ENCODE data around the gene MLIP. TPM values are rescaled to one million over a fixed set of nuclear protein-coding genes. Genes with fewer than 3 reads are reported as not detected.

Gene MLIP, protein sequence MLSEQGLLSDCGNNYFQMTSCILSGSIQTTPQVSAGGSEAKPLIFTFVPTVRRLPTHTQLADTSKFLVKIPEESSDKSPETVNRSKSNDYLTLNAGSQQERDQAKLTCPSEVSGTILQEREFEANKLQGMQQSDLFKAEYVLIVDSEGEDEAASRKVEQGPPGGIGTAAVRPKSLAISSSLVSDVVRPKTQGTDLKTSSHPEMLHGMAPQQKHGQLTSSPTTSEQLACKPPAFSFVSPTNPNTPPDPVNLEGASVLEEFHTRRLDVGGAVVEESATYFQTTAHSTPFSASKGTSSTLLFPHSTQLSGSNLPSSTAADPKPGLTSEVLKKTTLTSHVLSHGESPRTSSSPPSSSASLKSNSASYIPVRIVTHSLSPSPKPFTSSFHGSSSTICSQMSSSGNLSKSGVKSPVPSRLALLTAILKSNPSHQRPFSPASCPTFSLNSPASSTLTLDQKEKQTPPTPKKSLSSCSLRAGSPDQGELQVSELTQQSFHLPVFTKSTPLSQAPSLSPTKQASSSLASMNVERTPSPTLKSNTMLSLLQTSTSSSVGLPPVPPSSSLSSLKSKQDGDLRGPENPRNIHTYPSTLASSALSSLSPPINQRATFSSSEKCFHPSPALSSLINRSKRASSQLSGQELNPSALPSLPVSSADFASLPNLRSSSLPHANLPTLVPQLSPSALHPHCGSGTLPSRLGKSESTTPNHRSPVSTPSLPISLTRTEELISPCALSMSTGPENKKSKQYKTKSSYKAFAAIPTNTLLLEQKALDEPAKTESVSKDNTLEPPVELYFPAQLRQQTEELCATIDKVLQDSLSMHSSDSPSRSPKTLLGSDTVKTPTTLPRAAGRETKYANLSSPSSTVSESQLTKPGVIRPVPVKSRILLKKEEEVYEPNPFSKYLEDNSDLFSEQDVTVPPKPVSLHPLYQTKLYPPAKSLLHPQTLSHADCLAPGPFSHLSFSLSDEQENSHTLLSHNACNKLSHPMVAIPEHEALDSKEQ
- total RNA-seq, result not detected

DNA sequence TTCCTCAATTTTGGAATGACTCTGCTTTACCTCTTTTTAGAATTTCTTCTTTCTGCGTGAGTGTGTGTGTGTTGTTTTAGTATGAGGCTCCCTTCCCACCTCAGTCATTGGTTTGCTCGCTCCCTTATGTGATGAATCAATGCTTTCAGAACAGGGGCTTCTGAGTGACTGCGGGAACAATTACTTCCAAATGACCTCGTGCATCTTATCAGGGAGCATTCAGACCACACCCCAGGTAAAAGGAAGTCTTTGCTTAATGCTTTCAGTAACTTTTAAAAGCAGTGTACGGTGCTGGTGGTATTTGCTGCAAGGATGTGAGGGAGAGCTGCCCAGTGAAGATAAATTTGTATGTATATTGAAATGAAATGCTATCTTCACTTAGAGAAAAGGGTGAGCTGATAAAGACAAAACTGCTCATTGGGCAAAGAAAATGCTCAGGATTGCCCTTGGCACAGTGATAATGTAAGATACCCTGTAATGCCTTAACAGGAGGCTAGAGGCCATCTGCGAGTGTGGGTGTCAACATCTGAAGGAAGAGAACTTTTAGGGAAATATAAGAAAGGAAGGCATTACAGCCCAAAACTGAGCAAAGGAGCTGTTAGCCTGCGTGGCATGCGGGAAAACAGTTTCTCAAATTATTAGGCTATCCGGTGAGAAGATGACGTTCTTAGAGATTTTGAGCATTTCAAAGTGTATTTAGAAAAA lies at the start of gene MLIP:
MLIP (plus strand) TSS at position 103 of the 705 bp plus-strand sequence; CDS start at position 140, 37 bp downstream.
- no peaks in the 10 kb centered on the region for H3K9me3 ChIP-seq
- H3K27ac ChIP-seq, result no peak within 1 kb of the TSS
- H3K36me3 ChIP-seq, result no peaks in the 10 kb centered on the region
- no peak within 1 kb of the TSS for H3K4me3 ChIP-seq
- H3K27me3 ChIP-seq, result no peaks in the 10 kb centered on the region
- intact Hi-C loops (cut with DNase I), result no loop called here
- H3K4me1 ChIP-seq, result peaks cover 15% of the 10 kb centered on the region
- no peak for DNase-seq (ENCODE audit: extremely low spot score in 2 of 2)
- no peak for TF ChIP-seq CTCF (IDR thresholded peaks at IDR 0.05)

DNA sequence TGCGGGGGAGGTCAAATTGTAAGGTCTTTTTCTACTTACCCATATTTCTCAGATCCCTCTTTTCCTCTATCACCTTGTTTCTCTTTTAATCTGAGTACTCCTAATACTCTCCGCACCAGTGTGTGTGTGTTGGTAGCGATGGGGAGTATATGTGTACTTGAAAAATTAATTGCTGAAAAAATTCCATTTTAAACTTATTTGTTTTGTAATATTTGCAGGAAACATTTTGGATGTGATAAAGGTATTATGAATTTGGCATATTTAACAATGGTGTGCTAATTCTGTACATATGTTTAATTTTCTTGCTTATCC lies 48.1 kb upstream of the MLIP start:
- no peaks in the 10 kb centered on the region for H3K4me1 ChIP-seq
- H3K27ac ChIP-seq, result no peak overlapping the region
- intact Hi-C loops (cut with DNase I), result no loop called here
- no peak for TF ChIP-seq POLR2AphosphoS5 (IDR thresholded peaks at IDR 0.05; ENCODE audit: insufficient read depth in 1 of 2, low read depth in 1 of 2)
- no peak for TF ChIP-seq POLR2A (IDR thresholded peaks at IDR 0.05)
- TF ChIP-seq CTCF (IDR thresholded peaks at IDR 0.05), result no peak
- no peaks in the 10 kb centered on the region for H3K9me3 ChIP-seq
- no peak for DNase-seq (ENCODE audit: extremely low spot score in 2 of 2)
- no peaks in the 10 kb centered on the region for H3K36me3 ChIP-seq
- H3K4me3 ChIP-seq, result no peak overlapping the region
- H3K27me3 ChIP-seq, result no peaks in the 10 kb centered on the region

DNA sequence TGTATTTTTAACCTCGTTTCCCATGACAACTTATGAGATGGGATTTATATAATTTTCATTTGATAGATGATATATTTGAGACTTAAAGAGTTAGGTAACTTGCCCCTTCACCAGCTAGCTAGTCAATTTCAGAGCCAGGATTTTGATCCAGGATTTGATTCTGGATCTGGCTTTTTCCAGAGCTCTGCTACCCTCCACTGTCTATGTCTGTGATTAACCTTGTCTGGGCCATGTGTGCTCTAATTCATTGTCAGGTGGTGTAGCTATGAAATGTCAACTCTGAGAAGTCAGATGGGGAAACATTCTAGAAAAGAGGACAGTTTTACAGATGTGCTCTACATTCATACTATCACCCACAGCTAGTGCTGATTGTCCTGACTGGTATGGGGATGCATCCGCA lies 42.5 kb upstream of the MLIP start:
- intact Hi-C loops (cut with DNase I), result no loop called here
- Histone ChIP-seq H3K36me3 (no peaks in the 10 kb centered on the region), H3K27ac (no peak overlapping the region), H3K9me3 (no peaks in the 10 kb centered on the region), H3K4me3 (no peak overlapping the region), H3K4me1 (no peaks in the 10 kb centered on the region), H3K27me3 (no peaks in the 10 kb centered on the region)
- no peak for TF ChIP-seq POLR2AphosphoS5 (IDR thresholded peaks at IDR 0.05; ENCODE audit: insufficient read depth in 1 of 2, low read depth in 1 of 2)
- TF ChIP-seq POLR2A (IDR thresholded peaks at IDR 0.05), result no peak
- TF ChIP-seq CTCF (IDR thresholded peaks at IDR 0.05), result no peak
- DNase-seq (ENCODE audit: extremely low spot score in 2 of 2), result no peak

- Histone ChIP-seq H3K4me3 (no peak overlapping the region), H3K27me3 (no peaks in the 10 kb centered on the region), H3K27ac (no peak overlapping the region), H3K36me3 (no peaks in the 10 kb centered on the region), H3K4me1 (no peaks in the 10 kb centered on the region), H3K9me3 (no peaks in the 10 kb centered on the region)
- intact Hi-C loops (cut with DNase I), result no loop called here
- TF ChIP-seq CTCF (IDR thresholded peaks at IDR 0.05), result no peak
- TF ChIP-seq POLR2AphosphoS5 (IDR thresholded peaks at IDR 0.05; ENCODE audit: insufficient read depth in 1 of 2, low read depth in 1 of 2), result no peak
- no peak for TF ChIP-seq POLR2A (IDR thresholded peaks at IDR 0.05)
- DNase-seq (ENCODE audit: extremely low spot score in 2 of 2), result no peak
Observed at GRCh38 chr6:54070025-54070424, 41.2 kb upstream of the MLIP start.

Measured in vagina (tissue), 2 donors.